SU-DHL-6 (cell line): Measurements from ENCODE around the gene FGF16.

ENCODE experiments used
- H2AFZ ChIP-seq: fragments of 200-600 bp; sonication (generic); 2 replicates; pipeline ENCODE4 v1.6.1; 2014; ENCODE audit warnings: low read depth, mild to moderate bottlenecking, moderate library complexity, mixed read lengths, antibody characterized with exemption, low read length; ENCODE audit not compliant: severe bottlenecking
- H3F3A ChIP-seq: fragments of 200-600 bp; shearing (Covaris generic); 2 replicates; pipeline ENCODE4 v1.6.0; 2016; ENCODE audit warnings: antibody characterized with exemption, mild to moderate bottlenecking; ENCODE audit not compliant: insufficient read depth
- H3K27ac ChIP-seq: fragments of 200-600 bp; sonication (generic); 2 replicates; pipeline ENCODE4 v1.5.1; 2016; ENCODE audit warnings: low read depth, mild to moderate bottlenecking, low read length, moderate library complexity, mixed read lengths
- H3K27me3 ChIP-seq: fragments of 200-600 bp; sonication (generic), shearing (Covaris generic); 2 replicates; pipeline ENCODE4 v1.6.0; 2014; ENCODE audit warnings: mild to moderate bottlenecking, low read length
- H3K36me3 ChIP-seq: fragments of 200-600 bp; sonication (generic); 2 replicates; pipeline ENCODE4 v1.6.1; 2014; ENCODE audit warnings: mild to moderate bottlenecking, low read length, mixed read lengths
- H3K4me2 ChIP-seq: fragments of 300-600, 200-600 bp; shearing (Covaris generic), sonication (generic); 2 replicates; pipeline ENCODE4 v1.6.0; 2014; ENCODE audit warnings: low read length, low read depth, mild to moderate bottlenecking; ENCODE audit not compliant: poor library complexity, severe bottlenecking
- H3K4me3 ChIP-seq: fragments of 200-600 bp; sonication (generic); 2 replicates; pipeline ENCODE4 v1.5.1; 2014; ENCODE audit warnings: antibody characterized with exemption, low read length, mild to moderate bottlenecking, mixed read lengths; ENCODE audit not compliant: insufficient read depth, poor library complexity, severe bottlenecking
- H3K79me2 ChIP-seq: fragments of 200-600 bp; sonication (generic); 2 replicates; pipeline ENCODE4 v1.6.1; 2014; ENCODE audit warnings: mild to moderate bottlenecking, low read length, moderate library complexity; ENCODE audit not compliant: insufficient read depth
- H3K9ac ChIP-seq: fragments of 200-600 bp; sonication (generic); 2 replicates; pipeline ENCODE4 v1.7.0; 2014; ENCODE audit warnings: mild to moderate bottlenecking, low read length
- H3K9me2 ChIP-seq: fragments of 200-600 bp; sonication (generic); replicated peaks from 2 replicates; pipeline ENCODE4 v1.6.1; 2014; ENCODE audit warnings: low read length; ENCODE audit not compliant: insufficient read depth
- H3K9me3 ChIP-seq: fragments of 200-600 bp; sonication (generic); 2 replicates; pipeline ENCODE4 v1.6.1; 2014; ENCODE audit warnings: low read length, mixed read lengths; ENCODE audit not compliant: insufficient read depth
- H4K20me1 ChIP-seq: fragments of 200-600 bp; sonication (generic); 2 replicates; pipeline ENCODE4 v1.6.1; 2014; ENCODE audit warnings: low read depth, mild to moderate bottlenecking, antibody characterized with exemption, low read length, moderate library complexity, mixed read lengths
- EZH2phosphoT487 ChIP-seq: fragments of 200-600 bp; sonication (generic), shearing (Covaris generic); conservative IDR thresholded peaks from 2 replicates; pipeline ENCODE4 v1.6.1; 2018; ENCODE audit warnings: mild to moderate bottlenecking, antibody characterized with exemption, low read length, moderate library complexity, mixed read lengths
- TF ChIP-seq, protein P1 (sequence below): fragments of 200-600 bp; sonication (generic); IDR thresholded peaks from one replicate; pipeline ENCODE4 v1.5.1; 2017; ENCODE audit warnings: antibody characterized with exemption, mild to moderate bottlenecking, low read length, moderate library complexity; ENCODE audit not compliant: insufficient read depth, poor library complexity, severe bottlenecking

The FGF16 gene

DNA sequence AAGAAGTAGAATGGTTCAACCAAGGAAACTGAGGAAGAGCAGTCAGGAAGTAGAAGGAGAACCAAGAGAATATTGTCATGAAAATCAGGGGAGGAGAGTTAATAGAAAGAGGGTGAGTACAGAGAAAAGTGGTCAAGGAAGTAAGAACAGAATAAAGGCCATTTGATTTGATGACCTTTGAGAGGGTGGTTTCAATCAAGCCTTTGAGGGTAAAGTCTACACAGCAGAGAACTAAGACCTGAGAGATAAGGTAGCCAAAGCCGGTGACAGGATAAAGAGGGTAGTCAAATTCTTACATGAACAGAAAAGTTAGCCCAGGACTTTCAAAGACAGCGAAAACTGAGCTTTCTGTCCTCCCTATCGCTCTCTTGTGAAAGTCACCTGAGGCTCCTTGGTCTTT lies 34.6 kb upstream of the FGF16 start:
- H3K27ac ChIP-seq = no peak overlapping the region
- no peak overlapping the region for H3K4me3 ChIP-seq
- H3K9ac ChIP-seq = no peak overlapping the region
- no peaks in the 10 kb centered on the region for H3K36me3 ChIP-seq
- H3K27me3 ChIP-seq = no peaks in the 10 kb centered on the region
- TF ChIP-seq, protein P1, sequence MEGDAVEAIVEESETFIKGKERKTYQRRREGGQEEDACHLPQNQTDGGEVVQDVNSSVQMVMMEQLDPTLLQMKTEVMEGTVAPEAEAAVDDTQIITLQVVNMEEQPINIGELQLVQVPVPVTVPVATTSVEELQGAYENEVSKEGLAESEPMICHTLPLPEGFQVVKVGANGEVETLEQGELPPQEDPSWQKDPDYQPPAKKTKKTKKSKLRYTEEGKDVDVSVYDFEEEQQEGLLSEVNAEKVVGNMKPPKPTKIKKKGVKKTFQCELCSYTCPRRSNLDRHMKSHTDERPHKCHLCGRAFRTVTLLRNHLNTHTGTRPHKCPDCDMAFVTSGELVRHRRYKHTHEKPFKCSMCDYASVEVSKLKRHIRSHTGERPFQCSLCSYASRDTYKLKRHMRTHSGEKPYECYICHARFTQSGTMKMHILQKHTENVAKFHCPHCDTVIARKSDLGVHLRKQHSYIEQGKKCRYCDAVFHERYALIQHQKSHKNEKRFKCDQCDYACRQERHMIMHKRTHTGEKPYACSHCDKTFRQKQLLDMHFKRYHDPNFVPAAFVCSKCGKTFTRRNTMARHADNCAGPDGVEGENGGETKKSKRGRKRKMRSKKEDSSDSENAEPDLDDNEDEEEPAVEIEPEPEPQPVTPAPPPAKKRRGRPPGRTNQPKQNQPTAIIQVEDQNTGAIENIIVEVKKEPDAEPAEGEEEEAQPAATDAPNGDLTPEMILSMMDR = no peak
- TF ChIP-seq EZH2phosphoT487 = no peak
- H3F3A ChIP-seq = no peaks in the 10 kb centered on the region
- H3K9me2 ChIP-seq = no peaks in the 10 kb centered on the region
- no peaks in the 10 kb centered on the region for H3K79me2 ChIP-seq
- no peak overlapping the region for H3K4me2 ChIP-seq
- H4K20me1 ChIP-seq = no peaks in the 10 kb centered on the region
- H3K9me3 ChIP-seq = no peaks in the 10 kb centered on the region
- no peak overlapping the region for H2AFZ ChIP-seq

DNA sequence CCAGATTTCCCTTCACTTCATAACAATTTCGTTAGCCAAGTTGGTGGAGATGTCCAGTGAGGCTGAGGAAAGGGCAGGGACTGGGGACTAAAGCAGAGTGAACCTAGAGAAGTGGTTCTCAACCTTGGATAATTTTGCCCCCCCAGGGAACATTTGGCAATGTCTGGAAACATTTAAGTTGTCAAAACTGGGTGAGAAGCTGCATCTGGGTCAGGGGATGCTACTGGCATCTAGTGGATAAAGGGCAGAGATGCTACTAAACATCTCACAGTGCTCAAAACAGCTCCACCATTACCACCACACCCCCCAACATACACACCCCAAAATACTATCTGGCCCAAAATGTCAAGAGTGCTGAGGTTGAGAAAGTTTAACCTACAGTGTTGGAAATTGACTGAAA lies 32.0 kb upstream of the FGF16 start:
- TF ChIP-seq EZH2phosphoT487 = no peak
- TF ChIP-seq, protein P1 = no peak
- H3K9me3 ChIP-seq = no peaks in the 10 kb centered on the region
- H2AFZ ChIP-seq = no peak overlapping the region

DNA sequence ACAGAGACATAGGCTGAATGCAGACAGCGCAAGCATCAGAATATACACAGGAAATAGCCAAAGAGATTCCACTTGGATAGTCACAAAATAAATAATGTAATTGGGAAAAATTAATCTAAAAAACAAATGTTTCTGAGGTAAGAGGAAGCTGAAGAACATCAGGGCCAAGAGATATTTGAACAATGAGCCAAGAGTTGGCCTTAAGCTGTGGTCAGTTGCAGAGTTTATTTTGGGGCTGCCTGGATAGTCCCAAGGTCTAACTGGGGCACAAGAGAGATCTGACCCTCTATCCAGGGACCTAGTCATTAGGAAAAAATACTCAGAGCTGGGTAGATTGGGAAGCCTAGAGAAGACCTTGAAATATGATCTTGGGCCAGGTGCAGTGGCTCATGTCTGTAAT lies 31.3 kb upstream of the FGF16 start:
- Histone ChIP-seq H3K79me2 (no peaks in the 10 kb centered on the region), H3F3A (no peaks in the 10 kb centered on the region), H3K36me3 (no peaks in the 10 kb centered on the region), H2AFZ (no peak overlapping the region), H3K4me2 (no peak overlapping the region), H3K27me3 (no peaks in the 10 kb centered on the region), H4K20me1 (no peaks in the 10 kb centered on the region), H3K9ac (no peak overlapping the region), H3K9me2 (no peaks in the 10 kb centered on the region), H3K9me3 (no peaks in the 10 kb centered on the region), H3K4me3 (no peak overlapping the region), H3K27ac (no peak overlapping the region)
- no peak for TF ChIP-seq EZH2phosphoT487
- TF ChIP-seq, protein P1 = no peak

More for the DNA sequence above, 32.0 kb upstream of the FGF16 start:
- no peaks in the 10 kb centered on the region for H3K9me2 ChIP-seq
- no peaks in the 10 kb centered on the region for H3K36me3 ChIP-seq
- no peaks in the 10 kb centered on the region for H3K27me3 ChIP-seq
- no peak overlapping the region for H3K27ac ChIP-seq
- H4K20me1 ChIP-seq = no peaks in the 10 kb centered on the region
- H3K9ac ChIP-seq = no peak overlapping the region
- H3F3A ChIP-seq = no peaks in the 10 kb centered on the region
- no peak overlapping the region for H3K4me2 ChIP-seq
- no peak overlapping the region for H3K4me3 ChIP-seq
- H3K79me2 ChIP-seq = no peaks in the 10 kb centered on the region
